ENCODE measurements around the gene IQGAP1.

Gene IQGAP1

DNA sequence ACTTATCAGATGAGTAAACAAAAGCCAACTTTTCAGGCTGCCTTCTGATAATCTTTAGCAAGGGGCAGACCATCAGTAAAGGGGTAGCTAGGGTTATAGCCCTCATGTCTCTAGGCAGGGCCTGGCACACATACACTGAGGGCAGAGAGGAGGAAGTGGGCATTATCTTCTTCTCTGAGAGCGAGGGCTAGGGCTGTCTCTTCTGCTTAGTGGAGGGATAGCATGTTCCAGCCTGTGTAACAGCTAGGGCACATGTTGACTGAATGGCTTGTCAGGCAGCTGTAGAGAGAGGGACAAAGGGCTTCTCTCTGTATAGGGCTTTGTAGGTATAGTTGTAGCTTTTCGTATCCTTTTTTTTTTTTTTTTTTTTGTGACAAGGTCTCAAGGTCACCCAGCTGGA is 159.5 kb downstream of the IQGAP1 start:
- Histone ChIP-seq H3K27me3 (replicated peaks) (no peaks in the 10 kb centered on the region), H3K27ac (no peak overlapping the region), H3K4me3 (ENCODE audit: low read depth, low read length) (no peak overlapping the region), H3K36me3 (replicated peaks) (no peaks in the 10 kb centered on the region)
- no peak for DNase-seq
- TF ChIP-seq, protein P1, sequence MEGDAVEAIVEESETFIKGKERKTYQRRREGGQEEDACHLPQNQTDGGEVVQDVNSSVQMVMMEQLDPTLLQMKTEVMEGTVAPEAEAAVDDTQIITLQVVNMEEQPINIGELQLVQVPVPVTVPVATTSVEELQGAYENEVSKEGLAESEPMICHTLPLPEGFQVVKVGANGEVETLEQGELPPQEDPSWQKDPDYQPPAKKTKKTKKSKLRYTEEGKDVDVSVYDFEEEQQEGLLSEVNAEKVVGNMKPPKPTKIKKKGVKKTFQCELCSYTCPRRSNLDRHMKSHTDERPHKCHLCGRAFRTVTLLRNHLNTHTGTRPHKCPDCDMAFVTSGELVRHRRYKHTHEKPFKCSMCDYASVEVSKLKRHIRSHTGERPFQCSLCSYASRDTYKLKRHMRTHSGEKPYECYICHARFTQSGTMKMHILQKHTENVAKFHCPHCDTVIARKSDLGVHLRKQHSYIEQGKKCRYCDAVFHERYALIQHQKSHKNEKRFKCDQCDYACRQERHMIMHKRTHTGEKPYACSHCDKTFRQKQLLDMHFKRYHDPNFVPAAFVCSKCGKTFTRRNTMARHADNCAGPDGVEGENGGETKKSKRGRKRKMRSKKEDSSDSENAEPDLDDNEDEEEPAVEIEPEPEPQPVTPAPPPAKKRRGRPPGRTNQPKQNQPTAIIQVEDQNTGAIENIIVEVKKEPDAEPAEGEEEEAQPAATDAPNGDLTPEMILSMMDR (IDR thresholded peaks at IDR 0.05; ENCODE audit: low read depth, low read length, missing control alignments): no peak
- in situ Hi-C loops (cut with HindIII; ENCODE audit: low pct_ligation_motif_present, low sequenced_read_pairs): no loop called here

DNA sequence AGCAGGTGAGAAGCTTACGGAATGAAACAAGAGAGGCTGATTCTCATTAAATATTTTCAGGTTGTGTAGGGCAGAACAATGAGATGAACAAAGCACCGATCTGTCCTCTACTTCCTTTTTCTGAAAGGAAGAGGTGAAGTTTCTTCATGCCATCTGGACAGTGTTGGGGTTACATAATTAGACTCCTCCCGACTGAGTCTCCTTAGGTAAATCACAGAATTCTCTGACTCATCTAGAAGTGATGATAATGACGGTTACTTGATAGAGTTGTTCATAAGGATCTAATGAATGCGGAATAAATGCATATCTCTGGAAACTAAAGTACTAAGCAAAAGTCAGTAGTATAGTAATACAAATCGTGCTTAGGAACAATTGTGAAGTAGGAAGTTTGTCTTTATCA is 162.9 kb downstream of the IQGAP1 start:
- Histone ChIP-seq H3K27ac (no peak overlapping the region), H3K4me3 (ENCODE audit: low read depth, low read length) (no peak overlapping the region), H3K27me3 (replicated peaks) (no peaks in the 10 kb centered on the region), H3K36me3 (replicated peaks) (no peaks in the 10 kb centered on the region)
- no peak for DNase-seq
- in situ Hi-C loops (cut with HindIII; ENCODE audit: low pct_ligation_motif_present, low sequenced_read_pairs): no loop called here
- TF ChIP-seq, protein P1 (IDR thresholded peaks at IDR 0.05; ENCODE audit: low read depth, low read length, missing control alignments): no peak

Data from brain microvascular endothelial cell (primary cell).